SJCRH30 (cell line): ENCODE measurements around the gene ZAP70. TPM values are rescaled to one million over a fixed set of nuclear protein-coding genes. Genes with fewer than 3 reads are reported as not detected.
"Not testable (repeated sequence)": the region's sequence is repeated elsewhere in the genome, so short reads cannot be mapped to it uniquely, and the experiment has no call there.

Experiments used
- DNase-seq, 2 experiments: peaks; one replicate each; pipeline ENCODE4 v3.0.0-alpha.2; 2015 to 2020
- H3K27ac ChIP-seq: fragments of 250-450 bp; sonication (Bioruptor Pico); 2 replicates; pipeline ENCODE4 v1.5.1; 2020; ENCODE audit warnings: mild to moderate bottlenecking, moderate library complexity
- H3K27me3 ChIP-seq: fragments of 250-450 bp; sonication (Bioruptor Pico); 2 replicates; pipeline ENCODE4 v1.5.1; 2020; ENCODE audit warnings: mild to moderate bottlenecking, moderate library complexity
- H3K36me3 ChIP-seq: fragments of 250-450 bp; sonication (Bioruptor Pico); 2 replicates; pipeline ENCODE4 v1.5.1; 2020; ENCODE audit warnings: mild to moderate bottlenecking, moderate library complexity
- H3K4me1 ChIP-seq: fragments of 250-450 bp; sonication (Bioruptor Pico); 2 replicates; pipeline ENCODE4 v1.5.1; 2020; ENCODE audit warnings: mild to moderate bottlenecking, moderate library complexity
- H3K4me3 ChIP-seq: fragments of 250-450 bp; sonication (Bioruptor Pico); 2 replicates; pipeline ENCODE4 v1.5.1; 2020; ENCODE audit warnings: mild to moderate bottlenecking, moderate library complexity
- H3K9me3 ChIP-seq: fragments of 250-450 bp; sonication (Bioruptor Pico); replicated peaks from 2 replicates; pipeline ENCODE4 v1.5.1; 2020; ENCODE audit warnings: mild to moderate bottlenecking, moderate library complexity
- total RNA-seq: library from RNA; depleted of rRNA; stranded (reverse); fragments of >200 nt; shearing (Covaris generic); gene quantifications from 2 replicates; pipeline ENCODE4 v1.2.3, GENCODE V29; 2014

Gene ZAP70
- total RNA-seq, 1 experiment from 2014 or later = 0.30 TPM

DNA sequence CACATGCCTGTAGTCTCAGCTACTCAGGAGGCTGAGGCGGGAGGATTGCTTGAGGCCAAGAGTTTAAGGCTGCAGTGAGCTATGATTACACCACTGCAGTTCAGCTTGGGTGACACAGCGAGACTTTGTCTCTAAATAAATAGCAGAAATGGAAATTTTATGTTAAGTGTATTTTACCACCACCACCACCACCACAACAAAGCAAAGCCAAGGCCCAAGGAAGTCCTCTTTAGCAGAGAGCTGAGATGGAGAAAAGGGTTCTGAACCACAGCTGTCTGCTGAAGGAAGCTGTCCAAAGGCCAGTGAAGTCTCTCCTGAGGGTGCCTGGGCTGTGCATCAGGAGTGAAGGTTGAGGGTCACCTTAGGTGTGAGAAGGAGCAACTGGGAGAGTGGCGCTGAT lies 26.1 kb upstream of the ZAP70 start:
- H3K36me3 ChIP-seq, H3K27ac ChIP-seq, H3K27me3 ChIP-seq, H3K4me1 ChIP-seq, DNase-seq, H3K9me3 ChIP-seq, H3K4me3 ChIP-seq: not testable (repeated sequence)

DNA sequence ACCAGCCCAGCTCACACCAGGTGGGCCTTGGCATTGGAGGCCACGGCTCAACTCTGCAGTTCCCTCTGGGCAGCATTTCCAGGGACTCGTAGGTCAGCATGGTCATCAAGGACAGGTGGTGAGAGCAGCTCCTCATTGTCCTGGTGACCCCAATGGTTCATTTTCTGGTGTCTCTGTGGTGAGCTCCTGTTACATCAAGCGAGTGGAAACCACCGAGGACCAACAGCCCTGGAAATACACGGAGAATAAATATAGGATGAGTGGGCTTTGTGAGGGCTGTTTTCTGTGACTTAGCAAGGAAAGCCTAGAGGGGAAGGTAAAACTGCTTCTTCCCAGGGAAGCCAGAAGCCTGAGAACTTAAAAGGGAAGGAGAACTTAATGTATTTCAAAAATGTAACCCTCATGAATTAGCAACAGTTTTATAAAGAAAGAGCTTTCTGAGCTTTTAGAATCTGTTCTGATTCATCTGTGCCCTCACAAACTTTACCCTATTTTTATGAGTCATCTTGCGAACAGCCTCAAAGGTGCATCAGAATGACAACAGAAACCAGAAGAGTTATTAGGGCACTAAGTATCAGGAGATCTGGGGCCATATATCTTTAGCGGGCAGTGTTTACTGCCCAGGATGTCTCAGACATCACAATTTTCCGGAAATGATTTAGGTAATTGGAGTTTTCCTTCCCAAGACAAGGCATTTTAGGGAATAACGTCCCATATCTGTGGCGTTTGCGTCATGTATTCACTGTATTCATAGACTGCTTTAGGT lies 25.1 kb upstream of the ZAP70 start:
- Histone ChIP-seq H3K4me1 (no peaks in the 10 kb centered on the region), H3K27me3 (no peaks in the 10 kb centered on the region)

DNA sequence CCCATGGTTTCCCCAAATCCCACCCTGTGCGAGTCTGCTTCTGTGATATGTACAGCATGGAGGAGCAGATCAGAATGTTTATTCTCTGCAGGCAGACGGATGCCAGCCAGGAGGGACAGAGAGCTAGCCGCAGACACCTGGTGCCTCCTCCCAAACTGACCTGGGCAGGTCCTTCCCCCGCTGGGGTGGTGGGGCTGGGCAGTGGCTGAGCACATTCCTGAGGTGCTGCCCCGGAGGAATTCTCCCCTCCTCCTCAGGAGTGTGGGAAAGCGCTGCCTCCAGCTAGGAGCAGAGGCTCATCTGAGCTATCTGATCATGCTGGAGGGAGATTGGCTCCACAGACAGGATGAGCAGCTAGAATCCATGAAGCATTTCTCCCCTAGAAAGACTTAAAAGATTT lies 22.2 kb upstream of the ZAP70 start:
- DNase-seq = no peak
- Histone ChIP-seq H3K4me1 (no peaks in the 10 kb centered on the region; the same call in 1 of the 2 replicates), H3K9me3 (no peaks in the 10 kb centered on the region; the same call in 1 of the 2 replicates)

More for the DNA sequence above, 25.1 kb upstream of the ZAP70 start:
- Histone ChIP-seq H3K4me3 (no peak overlapping the region), H3K27ac (no peak overlapping the region), H3K9me3 (no peaks in the 10 kb centered on the region; the same call in 1 of the 2 replicates), H3K36me3 (no peaks in the 10 kb centered on the region)
- DNase-seq = no peak

DNA sequence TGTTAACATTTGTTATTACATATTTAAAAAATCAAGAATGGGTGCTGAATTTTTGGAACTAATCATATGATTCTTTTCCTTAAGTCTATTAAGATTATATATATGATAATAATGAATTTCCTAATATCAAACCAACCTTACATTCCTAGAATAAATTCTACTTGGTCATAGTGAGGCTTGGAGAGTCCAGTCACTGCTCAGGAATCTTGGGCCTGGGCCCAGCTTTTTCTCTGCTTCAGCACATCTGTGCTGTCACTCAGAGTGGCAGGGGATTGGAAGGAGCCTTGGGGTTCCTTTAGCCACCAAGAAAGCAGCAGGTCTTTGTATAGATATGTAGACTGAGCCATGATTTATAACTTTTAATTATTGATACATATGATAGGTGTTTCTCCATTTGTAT lies 19.9 kb upstream of the ZAP70 start:
- peak; percentile 65 to 69 for DNase-seq
- no peaks in the 10 kb centered on the region; the same call in 1 of the 2 replicates for H3K9me3 ChIP-seq
- no peaks in the 10 kb centered on the region for H3K27me3 ChIP-seq
- no peaks in the 10 kb centered on the region; the same call in 1 of the 2 replicates for H3K4me1 ChIP-seq
- no peak overlapping the region for H3K4me3 ChIP-seq
- H3K36me3 ChIP-seq = no peaks in the 10 kb centered on the region
- H3K27ac ChIP-seq = no peak overlapping the region

More for the DNA sequence above, 22.2 kb upstream of the ZAP70 start:
- H3K36me3 ChIP-seq = no peaks in the 10 kb centered on the region
- H3K4me3 ChIP-seq = no peak overlapping the region
- H3K27ac ChIP-seq = no peak overlapping the region
- no peaks in the 10 kb centered on the region for H3K27me3 ChIP-seq

DNA sequence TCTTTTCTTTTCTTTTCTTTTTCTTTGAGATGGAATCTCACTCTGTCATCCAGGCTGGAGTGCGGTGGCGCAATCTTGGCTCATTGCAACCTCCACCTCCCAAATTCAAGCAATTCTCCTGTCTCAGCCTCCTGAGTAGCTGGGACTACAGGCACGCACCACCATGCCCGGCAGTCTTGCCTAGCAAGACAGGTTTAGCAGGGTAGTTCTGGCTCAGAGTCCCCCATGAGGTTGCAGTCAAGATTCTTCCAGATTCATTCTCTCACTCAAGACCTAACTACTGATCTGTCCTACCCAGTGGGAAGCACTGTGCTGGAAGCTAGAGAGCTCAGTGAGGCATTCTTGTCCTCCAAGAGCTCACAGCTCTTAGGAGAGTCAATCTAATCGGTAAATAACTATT lies 17.6 kb upstream of the ZAP70 start:
- DNase-seq = no peak
- no peak overlapping the region for H3K27ac ChIP-seq

DNA sequence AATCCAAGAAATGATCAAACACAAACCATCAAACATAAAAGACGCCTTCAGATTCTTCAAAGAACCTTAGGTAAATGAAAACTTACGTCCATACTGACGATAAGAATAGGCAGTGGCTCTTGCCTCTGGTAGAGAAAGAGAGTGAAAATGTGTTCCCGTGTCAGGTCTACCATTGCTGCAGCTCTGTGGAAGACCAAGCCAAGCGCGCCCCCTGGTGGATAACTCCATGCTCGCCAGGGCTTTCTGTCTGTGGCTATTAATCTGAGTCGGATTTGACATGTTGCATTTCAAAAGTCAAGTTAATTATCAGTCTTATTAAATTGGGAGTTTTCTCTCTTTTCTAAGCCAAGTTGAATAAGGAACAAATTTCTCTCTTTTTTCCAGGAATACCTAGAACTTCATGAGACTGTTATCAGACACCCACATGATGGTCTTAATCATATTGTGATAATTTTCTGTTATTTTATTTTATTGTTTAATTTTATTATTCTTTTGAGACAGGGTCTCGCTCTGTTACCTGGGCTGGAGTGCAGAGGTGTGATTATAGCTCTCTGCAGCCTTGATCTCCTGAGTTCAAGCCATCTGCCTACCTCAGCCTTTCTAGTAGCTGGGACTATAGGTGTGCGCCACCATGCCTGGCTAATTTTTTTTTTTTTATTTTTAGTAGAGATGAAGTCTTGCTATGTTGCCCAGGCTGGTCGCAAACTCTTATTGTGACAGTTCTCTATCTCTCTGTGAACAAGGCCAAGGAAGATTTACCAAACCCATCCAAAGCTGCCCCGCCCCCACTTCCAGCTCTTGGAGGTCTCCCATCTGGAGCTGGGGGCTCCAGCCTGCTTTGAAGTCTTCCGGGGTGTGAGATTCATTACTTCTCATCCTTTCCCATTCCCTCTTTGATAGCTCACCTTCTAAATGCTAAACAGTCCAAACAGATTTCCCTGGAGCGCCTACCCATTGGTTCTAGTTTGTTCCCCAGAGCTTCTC lies 15.8 kb upstream of the ZAP70 start:
- peak; percentile 78 to 90 for DNase-seq
- Histone ChIP-seq H3K27me3 (no peaks in the 10 kb centered on the region), H3K9me3 (no peaks in the 10 kb centered on the region; the same call in 1 of the 2 replicates), H3K36me3 (no peaks in the 10 kb centered on the region), H3K27ac (no peak overlapping the region), H3K4me1 (no peaks in the 10 kb centered on the region; the same call in none of the 2 replicates), H3K4me3 (no peak overlapping the region)

More for the DNA sequence above, 17.6 kb upstream of the ZAP70 start:
- Histone ChIP-seq H3K9me3 (no peaks in the 10 kb centered on the region; the same call in 1 of the 2 replicates), H3K4me3 (no peak overlapping the region), H3K27me3 (no peaks in the 10 kb centered on the region), H3K36me3 (no peaks in the 10 kb centered on the region), H3K4me1 (no peaks in the 10 kb centered on the region; the same call in 1 of the 2 replicates)

DNA sequence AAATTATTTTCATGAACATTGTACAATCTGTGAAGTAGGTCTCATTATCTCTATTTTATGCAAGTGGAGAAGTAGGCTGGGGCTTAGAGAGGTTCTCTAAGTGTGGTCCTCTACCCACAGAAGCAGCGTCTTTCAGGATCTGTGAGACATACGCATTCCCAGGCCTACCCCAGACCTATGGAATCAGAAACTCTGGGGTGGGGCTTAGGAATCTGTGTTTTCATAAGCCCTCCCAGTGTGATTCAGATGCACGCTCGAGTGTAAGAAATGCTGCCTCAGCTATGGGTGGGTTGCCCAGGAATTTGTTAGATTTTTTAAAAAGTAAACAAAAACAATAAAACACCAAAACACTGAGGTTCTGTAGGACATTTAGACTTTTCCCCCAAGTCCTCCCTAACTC lies 14.8 kb upstream of the ZAP70 start:
- Histone ChIP-seq H3K4me1 (no peaks in the 10 kb centered on the region; the same call in none of the 2 replicates), H3K36me3 (no peaks in the 10 kb centered on the region), H3K27ac (no peak overlapping the region), H3K9me3 (no peaks in the 10 kb centered on the region), H3K4me3 (no peak overlapping the region), H3K27me3 (no peaks in the 10 kb centered on the region)
- no peak for DNase-seq

DNA sequence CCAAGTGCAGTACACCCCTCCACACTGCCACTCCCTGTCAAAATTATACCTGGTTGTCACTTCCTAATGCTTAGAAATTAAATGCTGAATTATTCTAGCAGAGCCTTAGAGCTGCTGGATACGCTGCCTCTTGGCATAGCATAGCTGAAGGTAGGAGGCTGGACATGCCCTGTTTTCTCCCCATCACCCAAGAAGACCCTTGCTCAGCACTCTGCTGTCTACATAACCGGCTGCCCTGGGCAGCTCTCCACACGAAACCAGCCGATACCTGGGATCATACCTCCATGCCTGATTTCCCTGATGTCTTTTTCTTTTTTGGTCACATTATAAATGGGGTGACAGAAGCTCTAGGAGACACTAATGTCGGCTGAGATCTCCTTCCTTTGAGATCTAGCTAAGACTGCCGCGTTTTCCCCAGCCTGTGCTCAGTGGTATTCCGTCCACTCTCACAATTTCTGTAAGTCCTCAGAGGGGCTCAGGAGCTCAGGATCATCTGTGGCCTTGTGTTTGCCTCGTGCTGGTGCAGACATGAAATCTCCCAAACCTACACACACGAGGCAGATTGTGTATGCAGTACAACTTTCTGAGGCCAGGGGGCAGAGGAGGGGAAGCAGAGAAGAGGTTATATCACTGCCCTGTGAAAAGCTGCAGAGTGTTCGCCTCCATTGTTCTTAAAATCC lies 13.5 kb upstream of the ZAP70 start:
- no peak overlapping the region for H3K4me3 ChIP-seq
- no peak overlapping the region for H3K27ac ChIP-seq
- peak; percentile 60 to 78 for DNase-seq
- no peaks in the 10 kb centered on the region for H3K36me3 ChIP-seq
- H3K27me3 ChIP-seq = no peaks in the 10 kb centered on the region
- H3K4me1 ChIP-seq = no peaks in the 10 kb centered on the region; the same call in 1 of the 2 replicates
- no peaks in the 10 kb centered on the region for H3K9me3 ChIP-seq

DNA sequence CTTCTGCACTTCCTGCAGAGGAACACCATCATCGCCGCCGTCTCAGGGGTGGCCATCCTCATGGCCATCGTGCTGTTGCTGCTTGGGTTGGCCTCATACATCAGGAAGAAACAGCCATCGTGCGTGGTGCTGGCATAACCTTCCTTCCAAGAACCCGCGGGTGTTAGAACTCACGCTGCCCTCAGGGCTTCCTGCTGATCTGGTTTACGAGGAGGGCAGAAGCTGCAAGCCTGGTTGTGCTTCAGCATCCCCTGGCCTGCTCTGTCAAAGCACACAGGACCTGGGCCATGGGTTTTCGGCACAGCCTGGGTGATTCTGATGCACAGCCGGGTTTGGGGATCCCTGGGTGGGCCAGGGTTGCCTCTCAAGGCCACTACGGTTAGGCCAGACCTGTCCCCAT lies 12.2 kb upstream of the ZAP70 start:
- Histone ChIP-seq H3K4me1 (no peaks in the 10 kb centered on the region; the same call in 1 of the 2 replicates), H3K27ac (no peak overlapping the region), H3K36me3 (no peaks in the 10 kb centered on the region), H3K27me3 (no peaks in the 10 kb centered on the region), H3K4me3 (no peak overlapping the region), H3K9me3 (no peaks in the 10 kb centered on the region)
- no peak for DNase-seq

DNA sequence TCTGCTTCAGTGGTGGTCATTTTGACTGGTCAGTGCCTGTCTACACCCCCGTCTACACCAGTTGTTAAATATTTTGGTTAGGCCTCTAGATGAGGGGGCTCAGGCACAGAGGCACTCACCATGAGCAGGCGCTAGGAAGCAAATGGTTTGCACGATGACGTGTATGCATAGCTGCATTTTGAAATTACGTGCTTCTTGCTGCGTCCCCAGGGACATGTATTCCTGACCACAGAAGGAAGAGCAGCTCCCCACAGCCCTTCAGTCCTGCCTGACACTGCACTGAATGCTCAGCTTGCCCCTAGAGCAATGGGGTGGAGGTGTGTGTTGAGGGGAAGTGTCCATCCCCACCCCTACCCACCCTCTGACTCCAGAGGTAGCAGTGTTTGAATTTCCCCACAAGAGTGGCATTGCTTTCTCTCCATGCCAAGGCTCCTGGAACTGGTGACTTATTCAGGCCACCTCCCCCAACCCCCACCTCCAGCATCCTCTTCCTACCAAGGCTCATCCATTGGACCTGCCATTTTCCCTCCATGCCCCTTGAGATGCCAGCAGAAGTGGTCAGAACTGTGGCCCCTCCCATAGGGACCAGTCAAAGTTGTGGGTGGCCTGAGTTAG lies 11.4 kb upstream of the ZAP70 start:
- H3K27ac ChIP-seq = no peak overlapping the region
- H3K36me3 ChIP-seq = no peaks in the 10 kb centered on the region
- H3K4me3 ChIP-seq = peak overlapping the region; percentile 24
- DNase-seq = peak; percentile 61 to 66
- H3K9me3 ChIP-seq = no peaks in the 10 kb centered on the region
- no peaks in the 10 kb centered on the region; the same call in 1 of the 2 replicates for H3K4me1 ChIP-seq
- H3K27me3 ChIP-seq = no peaks in the 10 kb centered on the region

- no peak overlapping the region for H3K4me3 ChIP-seq
- H3K9me3 ChIP-seq = no peaks in the 10 kb centered on the region
- no peaks in the 10 kb centered on the region for H3K36me3 ChIP-seq
- no peak for DNase-seq
- H3K27me3 ChIP-seq = no peaks in the 10 kb centered on the region
- no peak overlapping the region for H3K27ac ChIP-seq
- H3K4me1 ChIP-seq = no peaks in the 10 kb centered on the region; the same call in 1 of the 2 replicates
Observed at GRCh38 chr2:97702731-97703470, 10.5 kb upstream of the ZAP70 start.

DNA sequence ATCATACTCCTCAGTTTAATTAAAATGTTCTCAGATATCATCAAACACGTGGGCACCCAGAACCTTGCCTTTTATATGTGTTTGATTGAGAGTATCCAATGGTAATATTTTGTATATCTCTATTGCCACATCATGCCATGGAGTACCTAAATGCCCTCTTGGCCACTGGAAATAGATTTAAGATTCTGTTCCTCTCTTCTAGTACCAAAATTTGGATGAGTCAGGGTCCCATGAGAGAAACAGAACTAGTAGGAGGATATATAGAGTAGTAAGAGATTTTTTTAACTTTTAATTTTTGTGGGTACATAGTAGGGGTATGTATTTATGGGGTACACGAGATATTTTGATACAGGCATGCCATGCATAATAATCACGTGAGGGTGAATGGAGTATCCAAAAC lies 9.6 kb upstream of the ZAP70 start:
- no peak for DNase-seq
- Histone ChIP-seq H3K9me3 (no peaks in the 10 kb centered on the region), H3K36me3 (no peaks in the 10 kb centered on the region), H3K4me1 (no peaks in the 10 kb centered on the region; the same call in 1 of the 2 replicates), H3K27me3 (no peaks in the 10 kb centered on the region), H3K4me3 (no peak overlapping the region), H3K27ac (no peak overlapping the region)

DNA sequence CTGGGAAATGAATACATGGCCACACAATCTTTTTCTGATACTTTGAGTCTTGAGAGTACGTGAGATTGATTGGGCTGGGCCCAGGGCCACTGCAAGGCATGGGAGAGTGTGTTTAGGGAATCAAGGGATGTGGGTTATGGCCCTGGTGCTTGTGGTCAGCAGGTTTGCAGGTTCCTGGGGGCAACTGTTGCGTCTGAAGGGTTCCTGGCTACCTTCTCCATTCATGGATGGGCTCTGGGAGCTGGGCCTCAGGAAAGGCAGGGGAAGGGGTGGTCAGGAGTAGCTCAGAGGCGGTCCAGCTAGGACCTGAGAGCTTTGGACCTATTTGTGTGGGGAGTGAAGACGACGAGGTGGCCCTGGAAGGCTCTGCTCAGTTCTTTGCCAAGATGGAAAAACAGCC lies 8.4 kb upstream of the ZAP70 start:
- Histone ChIP-seq H3K27ac (no peak overlapping the region), H3K36me3 (no peaks in the 10 kb centered on the region), H3K4me3 (no peak overlapping the region), H3K4me1 (no peaks in the 10 kb centered on the region; the same call in 1 of the 2 replicates), H3K9me3 (no peaks in the 10 kb centered on the region), H3K27me3 (no peaks in the 10 kb centered on the region)
- no peak for DNase-seq
